ENCODE results near the gene PLCL1. TPM values are rescaled to one million over a fixed set of nuclear protein-coding genes. Genes with fewer than 3 reads are reported as not detected.

Gene PLCL1
- total RNA-seq, 1 experiment from 2014 or later: not detected

DNA sequence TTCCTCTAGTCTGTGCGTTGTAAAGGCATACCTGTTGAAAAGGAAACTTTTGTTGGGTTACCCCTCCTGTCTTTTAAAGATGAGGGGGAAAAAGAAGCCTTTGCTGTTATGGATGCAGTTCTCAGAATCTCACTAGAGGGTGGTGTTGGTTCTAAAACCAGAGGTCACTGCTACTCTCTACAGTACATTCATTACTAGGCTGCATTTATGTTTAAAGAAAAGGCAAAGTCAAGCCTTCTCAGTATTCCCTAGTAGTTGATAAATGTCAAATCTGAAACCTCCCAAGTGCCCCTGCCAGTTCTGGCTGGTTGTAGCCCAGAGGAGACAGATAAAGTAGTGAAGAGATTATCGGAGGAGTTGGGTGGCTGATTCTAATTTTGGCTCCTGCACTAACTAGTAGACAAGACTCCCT lies 1.4 kb upstream of the PLCL1 start:
- peak; percentile 78 for DNase-seq
- Histone ChIP-seq H3K4me3 (ENCODE audit: low read length) (no peak overlapping the region), H3K36me3 (ENCODE audit: insufficient read depth, low read length) (no peaks in the 10 kb centered on the region), H4K20me1 (ENCODE audit: insufficient read depth, low read depth, low read length) (no peaks in the 10 kb centered on the region), H2AFZ (ENCODE audit: low read length) (no peak overlapping the region), H3K9me3 (ENCODE audit: low read length) (no peaks in the 10 kb centered on the region), H3K4me1 (ENCODE audit: low read length) (peaks cover 12% of the 10 kb centered on the region), H3K9ac (ENCODE audit: low read length) (no peak overlapping the region), H3K79me2 (ENCODE audit: low read length) (no peaks in the 10 kb centered on the region), H3K9me2 (replicated peaks; ENCODE audit: insufficient read depth, low read length) (no peaks in the 10 kb centered on the region), H3K4me2 (ENCODE audit: low read depth, low read length, poor library complexity, severe bottlenecking) (peak overlapping the region; percentile 46), H3K27ac (ENCODE audit: low read length) (no peak overlapping the region), H3K27me3 (ENCODE audit: low read length) (no peaks in the 10 kb centered on the region)

DNA sequence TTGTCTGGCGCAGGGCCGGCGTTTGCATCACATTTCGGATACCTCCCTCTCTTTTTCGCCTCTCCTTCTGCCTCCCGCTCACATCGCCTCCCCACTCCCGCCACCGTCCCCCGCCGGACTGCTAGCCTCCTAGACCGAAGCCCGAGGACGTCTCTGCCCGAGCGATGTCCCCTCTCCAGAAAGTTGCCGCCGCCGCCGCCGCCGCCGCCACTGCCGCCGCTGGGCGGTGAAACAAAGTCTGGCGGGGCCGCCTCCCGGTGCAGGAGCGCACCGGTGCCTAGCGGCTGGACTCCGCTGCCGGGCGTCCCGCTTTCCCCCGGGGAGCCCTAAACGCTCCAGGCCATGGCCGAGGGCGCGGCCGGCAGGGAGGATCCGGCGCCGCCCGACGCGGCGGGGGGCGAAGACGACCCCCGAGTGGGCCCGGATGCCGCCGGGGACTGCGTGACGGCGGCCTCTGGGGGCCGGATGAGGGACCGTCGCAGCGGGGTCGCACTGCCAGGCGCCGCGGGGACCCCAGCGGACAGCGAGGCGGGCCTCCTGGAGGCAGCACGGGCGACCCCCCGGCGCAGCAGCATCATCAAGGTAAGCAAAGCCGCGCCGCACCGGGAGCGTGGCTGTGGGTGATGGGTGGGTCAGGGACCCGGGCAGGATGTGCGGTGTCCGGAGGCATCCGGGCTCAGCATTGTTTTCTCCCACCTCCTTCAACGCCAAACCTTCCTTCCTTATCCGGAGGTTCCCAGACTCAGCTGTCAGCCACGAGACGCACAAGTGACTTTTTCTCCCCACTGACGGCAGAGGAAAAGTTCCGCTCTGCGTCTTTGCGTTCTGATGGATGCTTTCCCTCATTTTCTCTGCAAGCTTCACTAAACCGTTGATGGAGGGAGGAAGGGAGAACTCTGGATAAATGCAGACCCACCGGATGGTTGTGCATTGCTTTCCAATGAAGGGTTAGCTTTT lies 643 bp downstream of the PLCL1 start:
- Histone ChIP-seq H3K4me2 (ENCODE audit: low read depth, low read length, poor library complexity, severe bottlenecking) (peak overlapping the region; percentile 66), H3K79me2 (ENCODE audit: low read length) (no peaks in the 10 kb centered on the region), H3K9me2 (replicated peaks; ENCODE audit: insufficient read depth, low read length) (no peaks in the 10 kb centered on the region), H4K20me1 (ENCODE audit: insufficient read depth, low read depth, low read length) (no peaks in the 10 kb centered on the region), H3K4me3 (ENCODE audit: low read length) (peak overlapping the region; percentile 44), H3K36me3 (ENCODE audit: insufficient read depth, low read length) (no peaks in the 10 kb centered on the region), H2AFZ (ENCODE audit: low read length) (no peak overlapping the region), H3K9ac (ENCODE audit: low read length) (0 out of 2 replicates have a peak overlapping the region, but pooled peaks have one; percentile 27), H3K9me3 (ENCODE audit: low read length) (no peaks in the 10 kb centered on the region), H3K4me1 (ENCODE audit: low read length) (peaks cover 9% of the 10 kb centered on the region), H3K27me3 (ENCODE audit: low read length) (no peaks in the 10 kb centered on the region), H3K27ac (ENCODE audit: low read length) (no peak overlapping the region)
- no peak for DNase-seq

DNA sequence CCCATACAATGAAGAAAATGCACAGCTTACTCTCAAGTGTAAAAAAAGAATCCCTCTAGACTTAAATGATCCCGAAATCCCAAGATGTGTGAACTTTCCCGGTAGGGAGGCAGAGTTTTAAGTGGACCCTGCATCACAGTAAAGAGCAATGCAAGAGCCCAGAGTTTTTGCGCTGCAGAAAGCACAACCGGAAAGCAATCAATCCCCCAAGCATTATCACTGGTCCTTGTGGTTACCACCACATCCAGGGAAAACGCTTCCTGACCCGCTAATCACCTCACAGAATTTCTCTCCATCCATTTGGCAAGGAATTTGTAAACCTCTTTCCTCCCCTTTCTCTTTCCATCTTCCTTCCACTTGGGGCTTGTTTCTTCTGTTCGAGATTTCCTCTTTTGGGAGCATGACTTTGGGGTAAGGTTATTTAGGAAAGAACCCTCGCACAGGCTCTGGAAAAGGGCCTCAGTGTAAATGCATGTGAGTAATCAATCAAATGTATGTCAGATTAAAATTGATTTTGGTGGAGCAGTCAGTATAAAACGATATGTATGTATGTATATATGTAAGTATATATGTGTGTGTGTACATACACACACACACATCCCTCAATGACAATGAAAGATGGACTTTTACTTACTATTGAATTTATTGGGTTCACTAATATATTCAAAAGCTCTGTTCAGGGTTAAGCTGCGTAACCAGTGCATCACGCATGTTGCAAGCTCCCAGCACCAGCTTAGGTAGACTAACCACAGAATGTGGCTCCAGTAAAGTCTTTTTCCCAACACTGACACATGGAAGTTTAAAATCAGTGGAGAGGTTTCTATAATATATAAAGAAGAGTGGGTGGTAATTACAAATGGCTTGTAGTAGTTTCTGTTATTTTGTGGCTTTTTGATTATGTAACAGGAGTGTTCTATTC lies 1.6 kb downstream of the PLCL1 start:
- no peak overlapping the region for H2AFZ ChIP-seq (ENCODE audit: low read length)
- peaks cover 9% of the 10 kb centered on the region for H3K4me1 ChIP-seq (ENCODE audit: low read length)
- H3K9ac ChIP-seq (ENCODE audit: low read length): no peak overlapping the region
- no peak overlapping the region for H3K27ac ChIP-seq (ENCODE audit: low read length)
- H4K20me1 ChIP-seq (ENCODE audit: insufficient read depth, low read depth, low read length): no peaks in the 10 kb centered on the region
- H3K36me3 ChIP-seq (ENCODE audit: insufficient read depth, low read length): no peaks in the 10 kb centered on the region
- no peak overlapping the region for H3K4me3 ChIP-seq (ENCODE audit: low read length)
- no peaks in the 10 kb centered on the region for H3K9me3 ChIP-seq (ENCODE audit: low read length)
- H3K9me2 ChIP-seq (replicated peaks; ENCODE audit: insufficient read depth, low read length): no peaks in the 10 kb centered on the region
- no peaks in the 10 kb centered on the region for H3K79me2 ChIP-seq (ENCODE audit: low read length)
- H3K27me3 ChIP-seq (ENCODE audit: low read length): no peaks in the 10 kb centered on the region
- DNase-seq: no peak
- no peak overlapping the region for H3K4me2 ChIP-seq (ENCODE audit: low read depth, low read length, poor library complexity, severe bottlenecking)

DNA sequence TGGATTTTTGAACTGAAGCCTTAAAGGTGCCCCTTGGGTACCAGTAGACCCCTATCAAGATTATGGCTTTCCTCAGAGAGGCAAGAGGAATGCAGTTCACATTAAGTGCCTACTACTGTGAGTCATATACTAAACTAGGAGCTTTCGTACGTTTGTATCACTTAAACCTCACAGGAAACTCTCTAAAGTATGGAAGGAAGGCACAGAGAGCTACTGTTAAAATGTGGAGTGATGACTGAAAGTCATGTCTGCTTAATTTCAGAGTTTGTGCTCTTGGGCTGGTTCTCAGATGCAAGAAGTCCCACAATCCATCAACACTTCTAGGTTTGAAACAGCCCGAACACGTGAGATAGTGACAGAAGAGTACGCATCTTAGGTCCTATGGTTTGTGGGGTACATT lies 4.7 kb downstream of the PLCL1 start:
- Histone ChIP-seq H3K4me1 (ENCODE audit: low read length) (peaks cover 7% of the 10 kb centered on the region), H3K9ac (ENCODE audit: low read length) (no peak overlapping the region), H3K4me2 (ENCODE audit: low read depth, low read length, poor library complexity, severe bottlenecking) (no peak overlapping the region), H3K9me2 (replicated peaks; ENCODE audit: insufficient read depth, low read length) (no peaks in the 10 kb centered on the region), H3K36me3 (ENCODE audit: insufficient read depth, low read length) (no peaks in the 10 kb centered on the region), H3K79me2 (ENCODE audit: low read length) (no peaks in the 10 kb centered on the region), H2AFZ (ENCODE audit: low read length) (no peak overlapping the region), H3K4me3 (ENCODE audit: low read length) (no peak overlapping the region), H3K27ac (ENCODE audit: low read length) (no peak overlapping the region), H3K9me3 (ENCODE audit: low read length) (no peaks in the 10 kb centered on the region), H3K27me3 (ENCODE audit: low read length) (no peaks in the 10 kb centered on the region), H4K20me1 (ENCODE audit: insufficient read depth, low read depth, low read length) (no peaks in the 10 kb centered on the region)
- no peak for DNase-seq

DNA sequence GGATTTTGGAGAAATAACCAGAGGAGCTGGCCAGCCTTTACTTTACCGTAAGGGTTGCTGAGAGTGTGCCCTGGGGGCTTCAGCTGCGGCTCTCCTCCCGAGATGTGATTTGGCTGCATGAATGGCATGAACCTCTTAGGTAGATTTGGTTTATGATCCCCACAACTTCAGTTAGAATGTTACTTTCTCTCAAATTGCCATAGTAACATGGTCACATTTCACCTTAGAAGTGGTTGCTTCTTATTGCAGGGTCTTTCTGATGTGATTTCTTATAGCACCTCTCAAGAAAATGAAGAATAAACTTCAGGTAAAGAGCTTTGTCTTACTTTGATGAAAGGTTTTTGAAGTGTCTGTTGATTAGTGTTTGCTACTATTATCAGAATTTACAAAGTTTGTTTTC lies 5.6 kb downstream of the PLCL1 start:
- H3K27ac ChIP-seq (ENCODE audit: low read length): no peak overlapping the region
- no peaks in the 10 kb centered on the region for H3K79me2 ChIP-seq (ENCODE audit: low read length)
- no peaks in the 10 kb centered on the region for H3K36me3 ChIP-seq (ENCODE audit: insufficient read depth, low read length)
- H3K4me2 ChIP-seq (ENCODE audit: low read depth, low read length, poor library complexity, severe bottlenecking): no peak overlapping the region
- no peaks in the 10 kb centered on the region for H3K4me1 ChIP-seq (ENCODE audit: low read length)
- no peaks in the 10 kb centered on the region for H3K27me3 ChIP-seq (ENCODE audit: low read length)
- no peaks in the 10 kb centered on the region for H3K9me2 ChIP-seq (replicated peaks; ENCODE audit: insufficient read depth, low read length)
- H4K20me1 ChIP-seq (ENCODE audit: insufficient read depth, low read depth, low read length): no peaks in the 10 kb centered on the region
- no peak overlapping the region for H3K4me3 ChIP-seq (ENCODE audit: low read length)
- no peak overlapping the region for H3K9ac ChIP-seq (ENCODE audit: low read length)
- H3K9me3 ChIP-seq (ENCODE audit: low read length): no peaks in the 10 kb centered on the region
- no peak for DNase-seq
- no peak overlapping the region for H2AFZ ChIP-seq (ENCODE audit: low read length)

DNA sequence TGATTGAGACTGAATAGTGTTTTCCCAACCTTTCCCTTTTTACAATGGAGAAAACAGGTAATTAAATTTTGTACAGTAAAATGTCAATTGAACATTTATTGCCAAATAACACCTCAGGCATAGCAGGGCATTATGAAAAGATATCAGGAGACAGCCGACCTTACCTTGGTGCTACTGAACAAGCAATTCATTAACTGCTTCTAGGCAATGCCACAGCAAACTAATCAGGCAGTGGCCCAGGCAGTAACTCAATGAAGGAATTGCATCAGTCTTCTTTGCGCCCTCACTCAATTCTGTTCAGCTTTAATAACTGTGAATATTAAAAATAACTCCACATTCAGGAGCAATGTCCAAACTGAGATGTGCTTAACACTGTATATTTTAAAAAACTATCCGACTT lies 6.1 kb downstream of the PLCL1 start:
- Histone ChIP-seq H3K4me2 (ENCODE audit: low read depth, low read length, poor library complexity, severe bottlenecking) (no peak overlapping the region), H3K9me2 (replicated peaks; ENCODE audit: insufficient read depth, low read length) (no peaks in the 10 kb centered on the region), H3K9me3 (ENCODE audit: low read length) (no peaks in the 10 kb centered on the region), H3K4me3 (ENCODE audit: low read length) (no peak overlapping the region), H3K27ac (ENCODE audit: low read length) (no peak overlapping the region), H2AFZ (ENCODE audit: low read length) (no peak overlapping the region), H3K79me2 (ENCODE audit: low read length) (no peaks in the 10 kb centered on the region), H3K27me3 (ENCODE audit: low read length) (no peaks in the 10 kb centered on the region), H3K4me1 (ENCODE audit: low read length) (no peaks in the 10 kb centered on the region), H3K36me3 (ENCODE audit: insufficient read depth, low read length) (no peaks in the 10 kb centered on the region), H4K20me1 (ENCODE audit: insufficient read depth, low read depth, low read length) (no peaks in the 10 kb centered on the region), H3K9ac (ENCODE audit: low read length) (no peak overlapping the region)
- DNase-seq: no peak

DNA sequence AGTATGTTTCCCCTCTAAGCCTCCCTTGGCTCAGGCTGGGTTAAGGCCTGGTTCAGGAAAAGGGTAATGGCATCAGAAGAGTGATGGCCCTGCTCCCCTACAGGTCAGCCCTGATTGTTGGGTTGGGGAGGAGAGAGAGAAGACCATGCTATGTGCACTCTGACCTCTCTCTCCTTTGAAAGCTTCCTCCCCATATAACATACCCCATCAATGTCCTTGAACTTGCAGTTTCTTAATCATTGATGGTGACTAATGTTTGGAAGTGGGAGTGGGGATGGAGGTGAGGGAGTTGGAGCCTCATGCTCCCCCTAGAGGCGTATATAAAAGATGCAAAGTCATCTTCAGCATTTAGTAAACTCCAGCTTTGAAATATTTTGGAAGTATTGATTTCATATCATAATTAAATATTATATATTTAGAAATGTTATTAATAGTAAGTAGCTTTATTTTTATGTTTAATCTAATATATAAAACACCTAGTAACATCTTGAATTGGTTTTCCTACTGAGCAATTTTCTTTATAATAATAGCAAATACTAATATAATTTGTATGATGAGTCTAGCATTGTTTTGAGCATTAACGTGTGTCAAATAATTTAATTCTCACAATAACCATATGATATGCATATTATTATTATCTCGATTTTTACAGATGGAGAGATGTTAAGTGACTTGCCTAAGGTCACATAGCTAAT lies 8.8 kb downstream of the PLCL1 start:
- no peaks in the 10 kb centered on the region for H3K79me2 ChIP-seq (ENCODE audit: low read length)
- H3K4me1 ChIP-seq (ENCODE audit: low read length): no peaks in the 10 kb centered on the region
- no peak overlapping the region for H2AFZ ChIP-seq (ENCODE audit: low read length)
- H3K27ac ChIP-seq (ENCODE audit: low read length): no peak overlapping the region
- H3K27me3 ChIP-seq (ENCODE audit: low read length): no peaks in the 10 kb centered on the region
- H3K4me3 ChIP-seq (ENCODE audit: low read length): no peak overlapping the region
- H3K9ac ChIP-seq (ENCODE audit: low read length): no peak overlapping the region
- no peak overlapping the region for H3K4me2 ChIP-seq (ENCODE audit: low read depth, low read length, poor library complexity, severe bottlenecking)
- no peaks in the 10 kb centered on the region for H3K9me2 ChIP-seq (replicated peaks; ENCODE audit: insufficient read depth, low read length)
- no peaks in the 10 kb centered on the region for H4K20me1 ChIP-seq (ENCODE audit: insufficient read depth, low read depth, low read length)
- peak; percentile 63 for DNase-seq
- H3K36me3 ChIP-seq (ENCODE audit: insufficient read depth, low read length): no peaks in the 10 kb centered on the region
- no peaks in the 10 kb centered on the region for H3K9me3 ChIP-seq (ENCODE audit: low read length)
